ENCODE results near the gene TMEM134. TPM values are rescaled to one million over a fixed set of nuclear protein-coding genes. Genes with fewer than 3 reads are reported as not detected.

TMEM134 gene
- total and polyA plus RNA-seq, 9 of the 15 experiments (the other 6 are each of a cell fraction or from before 2014, with no cell fraction given) = 0.63 to 48.4 (median 10.7) TPM

DNA sequence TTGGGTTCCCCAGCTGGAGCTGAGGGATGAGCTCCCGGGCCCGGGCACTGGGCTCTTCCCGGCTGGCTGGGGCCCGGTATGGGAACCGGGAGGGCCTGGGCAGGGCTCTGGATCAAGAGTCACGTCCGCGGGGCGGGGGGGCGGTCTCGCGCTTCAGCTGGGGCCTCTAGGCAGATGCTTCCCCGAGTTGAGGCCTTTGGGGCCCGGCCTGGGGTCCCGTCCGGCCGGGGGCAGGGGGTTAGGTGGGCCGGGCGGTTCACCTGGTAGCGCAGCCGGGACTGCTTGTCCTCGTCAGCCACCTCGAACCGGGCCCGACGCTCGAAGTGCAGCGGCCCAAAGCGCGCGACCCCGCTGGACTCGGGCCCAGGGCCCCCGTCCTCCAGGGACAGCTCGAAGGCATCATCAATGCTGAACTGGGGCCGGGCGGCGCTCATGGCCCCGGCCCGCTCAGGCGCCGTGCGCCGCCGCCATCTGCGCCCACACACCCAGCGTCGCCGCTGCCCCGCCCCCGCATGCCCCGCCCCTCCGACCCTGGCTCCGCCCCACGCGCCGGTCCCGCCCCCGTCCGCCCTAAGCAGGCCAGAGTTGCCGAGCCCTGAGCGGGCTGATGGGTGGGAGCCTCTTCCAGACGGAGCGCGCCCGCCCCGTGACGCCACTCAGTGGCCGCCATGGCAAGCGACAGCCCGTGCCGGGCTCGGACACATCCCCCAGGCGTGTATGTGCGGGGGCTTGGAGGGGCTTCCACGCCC lies at the start of gene TMEM134 (continued):
- TF ChIP-seq ZNF311 (CRISPR knock-in tag; IDR thresholded peaks at IDR 0.05) (no peak), MED1 (CRISPR knock-in tag; IDR thresholded peaks at IDR 0.05; ENCODE audit: borderline replicate concordance) (no peak), BCL6 (CRISPR knock-in tag; IDR thresholded peaks at IDR 0.05) (no peak), BCOR (IDR thresholded peaks at IDR 0.05) (no peak), MYC (IDR thresholded peaks at IDR 0.05; ENCODE audit: low read depth, low read length) (peak; percentile 73), MYC (CRISPR knock-in tag; IDR thresholded peaks at IDR 0.05; ENCODE audit: borderline replicate concordance, low read depth) (peak; percentile 59; the same call in 1 of the 2 replicates), ZNF232 (CRISPR knock-in tag; IDR thresholded peaks at IDR 0.05) (no peak), CBX8 (IDR thresholded peaks at IDR 0.05; ENCODE audit: borderline replicate concordance, extremely low read depth, low read depth, low read length, poor library complexity, severe bottlenecking) (no peak), GABPA (tag; conservative IDR thresholded peaks at IDR 0.05; ENCODE audit: low read depth) (0 out of 2 replicates have a peak, but pooled peaks have one; percentile 42), POU5F1 (IDR thresholded peaks at IDR 0.05; ENCODE audit: borderline replicate concordance, low read depth, low read length, partially characterized antibody) (no peak), CEBPB (tag; IDR thresholded peaks at IDR 0.05) (no peak), ESRRA (IDR thresholded peaks at IDR 0.05; ENCODE audit: borderline replicate concordance, low read depth) (0 out of 2 replicates have a peak, but pooled peaks have one; percentile 42), MBD1 (CRISPR knock-in tag; IDR thresholded peaks at IDR 0.05) (no peak), TBL1XR1 (IDR thresholded peaks at IDR 0.05; ENCODE audit: low read length in 2 of 2) (no peak; a peak in 1 of 4 replicates), COPS2 (conservative IDR thresholded peaks at IDR 0.05) (no peak), RB1 (IDR thresholded peaks at IDR 0.05; ENCODE audit: low read depth) (peak; percentile 82)
- TF ChIP-seq, protein P1, sequence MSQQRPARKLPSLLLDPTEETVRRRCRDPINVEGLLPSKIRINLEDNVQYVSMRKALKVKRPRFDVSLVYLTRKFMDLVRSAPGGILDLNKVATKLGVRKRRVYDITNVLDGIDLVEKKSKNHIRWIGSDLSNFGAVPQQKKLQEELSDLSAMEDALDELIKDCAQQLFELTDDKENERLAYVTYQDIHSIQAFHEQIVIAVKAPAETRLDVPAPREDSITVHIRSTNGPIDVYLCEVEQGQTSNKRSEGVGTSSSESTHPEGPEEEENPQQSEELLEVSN (IDR thresholded peaks at IDR 0.05; ENCODE audit: borderline replicate concordance in 1 of 2, extremely low read depth in 1 of 2, insufficient read depth in 1 of 2, insufficient read length in 1 of 2, low read depth in 1 of 2, low read length in 1 of 2, poor library complexity in 1 of 2, severe bottlenecking in 1 of 2) = peak; percentile 11 to 73
- TF ChIP-seq, protein P2, sequence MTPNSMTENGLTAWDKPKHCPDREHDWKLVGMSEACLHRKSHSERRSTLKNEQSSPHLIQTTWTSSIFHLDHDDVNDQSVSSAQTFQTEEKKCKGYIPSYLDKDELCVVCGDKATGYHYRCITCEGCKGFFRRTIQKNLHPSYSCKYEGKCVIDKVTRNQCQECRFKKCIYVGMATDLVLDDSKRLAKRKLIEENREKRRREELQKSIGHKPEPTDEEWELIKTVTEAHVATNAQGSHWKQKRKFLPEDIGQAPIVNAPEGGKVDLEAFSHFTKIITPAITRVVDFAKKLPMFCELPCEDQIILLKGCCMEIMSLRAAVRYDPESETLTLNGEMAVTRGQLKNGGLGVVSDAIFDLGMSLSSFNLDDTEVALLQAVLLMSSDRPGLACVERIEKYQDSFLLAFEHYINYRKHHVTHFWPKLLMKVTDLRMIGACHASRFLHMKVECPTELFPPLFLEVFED (CRISPR knock-in tag; conservative IDR thresholded peaks at IDR 0.05) = no peak
- TF ChIP-seq, protein P3, sequence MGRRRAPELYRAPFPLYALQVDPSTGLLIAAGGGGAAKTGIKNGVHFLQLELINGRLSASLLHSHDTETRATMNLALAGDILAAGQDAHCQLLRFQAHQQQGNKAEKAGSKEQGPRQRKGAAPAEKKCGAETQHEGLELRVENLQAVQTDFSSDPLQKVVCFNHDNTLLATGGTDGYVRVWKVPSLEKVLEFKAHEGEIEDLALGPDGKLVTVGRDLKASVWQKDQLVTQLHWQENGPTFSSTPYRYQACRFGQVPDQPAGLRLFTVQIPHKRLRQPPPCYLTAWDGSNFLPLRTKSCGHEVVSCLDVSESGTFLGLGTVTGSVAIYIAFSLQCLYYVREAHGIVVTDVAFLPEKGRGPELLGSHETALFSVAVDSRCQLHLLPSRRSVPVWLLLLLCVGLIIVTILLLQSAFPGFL (CRISPR knock-in tag; IDR thresholded peaks at IDR 0.05) = no peak
- TF ChIP-seq, protein P4, sequence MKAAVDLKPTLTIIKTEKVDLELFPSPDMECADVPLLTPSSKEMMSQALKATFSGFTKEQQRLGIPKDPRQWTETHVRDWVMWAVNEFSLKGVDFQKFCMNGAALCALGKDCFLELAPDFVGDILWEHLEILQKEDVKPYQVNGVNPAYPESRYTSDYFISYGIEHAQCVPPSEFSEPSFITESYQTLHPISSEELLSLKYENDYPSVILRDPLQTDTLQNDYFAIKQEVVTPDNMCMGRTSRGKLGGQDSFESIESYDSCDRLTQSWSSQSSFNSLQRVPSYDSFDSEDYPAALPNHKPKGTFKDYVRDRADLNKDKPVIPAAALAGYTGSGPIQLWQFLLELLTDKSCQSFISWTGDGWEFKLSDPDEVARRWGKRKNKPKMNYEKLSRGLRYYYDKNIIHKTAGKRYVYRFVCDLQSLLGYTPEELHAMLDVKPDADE (conservative IDR thresholded peaks at IDR 0.05; ENCODE audit: control insufficient read depth, low read depth, low read length) = peak; percentile 78

Data from K562 (cell line).